Measurements from ENCODE around the gene AGAP1.

GRCh38 chr2:236082061-236082460 lies 588.2 kb downstream of the AGAP1 start:
- TF ChIP-seq TAF1 (IDR thresholded peaks at IDR 0.05; ENCODE audit: low read depth, low read length) (no peak), POLR2AphosphoS5 (IDR thresholded peaks at IDR 0.05; ENCODE audit: low read depth, low read length) (no peak), POLR2A (IDR thresholded peaks at IDR 0.05; ENCODE audit: low read depth, low read length) (no peak), POU2F2 (IDR thresholded peaks at IDR 0.05; ENCODE audit: low read depth, low read length) (no peak), SPI1 (IDR thresholded peaks at IDR 0.05; ENCODE audit: low read depth, low read length) (no peak)
